ENCODE data around the gene SNX19. TPM values are rescaled to one million over a fixed set of nuclear protein-coding genes. Genes with fewer than 3 reads are reported as not detected.

The SNX19 gene
- total and polyA plus RNA-seq, 2 experiments from 2014 or later: 5.2 to 30.0 TPM

DNA sequence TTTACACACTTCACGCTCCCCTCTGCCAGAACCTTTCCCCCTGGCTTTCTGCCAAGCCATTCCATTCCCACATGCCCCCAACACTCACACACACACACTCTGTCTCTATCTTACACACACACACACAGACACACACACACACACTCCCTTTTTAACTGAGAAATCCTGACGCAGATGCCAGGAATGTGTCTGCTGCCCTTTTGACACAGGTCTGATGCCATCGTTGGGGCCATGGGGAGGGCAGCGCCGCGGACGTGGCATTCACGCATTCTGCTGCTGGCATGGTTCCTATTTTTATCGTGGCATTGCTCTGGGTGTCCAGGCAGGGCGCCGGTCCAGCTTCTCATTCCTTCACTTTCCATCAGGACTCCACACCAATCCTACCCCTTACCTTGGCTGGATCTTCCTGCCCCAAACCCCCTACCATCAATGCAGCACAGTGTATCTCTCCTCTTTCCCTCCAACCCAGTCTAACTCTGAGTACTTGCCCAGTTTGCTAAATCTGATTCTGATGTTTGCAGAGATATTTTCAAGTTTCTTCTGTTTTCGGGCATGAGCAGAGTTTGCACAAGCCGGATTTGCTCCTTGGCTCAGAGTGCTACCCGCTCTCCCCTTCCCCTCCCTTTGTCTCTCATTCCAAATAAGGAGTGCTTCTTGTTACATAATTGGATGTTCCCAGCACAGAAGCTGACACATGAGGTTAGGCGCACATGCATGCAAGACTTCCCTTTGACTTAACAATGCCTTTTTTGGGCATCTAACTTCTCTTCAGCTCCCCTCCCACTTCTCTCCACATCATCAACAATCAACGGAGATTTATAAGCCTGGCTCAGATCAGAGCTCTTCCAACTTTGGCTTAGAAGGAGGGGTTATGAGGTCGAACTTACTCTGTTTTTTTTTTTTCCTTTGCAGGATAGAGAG, 18.8 kb downstream of the SNX19 start:
- Mint-ChIP-seq H3K9me3 (no peaks in the 10 kb centered on the region), H3K27ac (peak overlapping the region; percentile 45), H3K4me1 (peaks cover 16% of the 10 kb centered on the region), H3K27me3 (ENCODE audit: insufficient read depth, low read depth, poor library complexity) (no peaks in the 10 kb centered on the region), H3K36me3 (ENCODE audit: low read depth) (peaks cover 44% of the 10 kb centered on the region), H3K4me3 (no peak overlapping the region)
- Histone ChIP-seq H3K4me3 (no peak overlapping the region), H3K4me2 (no peak overlapping the region), H3K27ac (ENCODE audit: low read depth) (no peak overlapping the region), H3F3A (replicated peaks; ENCODE audit: low read depth) (no peaks in the 10 kb centered on the region), H3K9me2 (ENCODE audit: insufficient read depth) (no peaks in the 10 kb centered on the region), H3K36me3 (ENCODE audit: insufficient read depth) (peaks cover 7% of the 10 kb centered on the region; the same call in 1 of the 2 replicates), H3K4me1 (ENCODE audit: insufficient read depth) (peaks cover 7% of the 10 kb centered on the region; the same call in 1 of the 2 replicates), H4K20me1 (replicated peaks; ENCODE audit: insufficient read depth) (0 out of 2 replicates have a peak, but pooled peaks cover 10% of the 10 kb centered on the region), H3K27me3 (ENCODE audit: insufficient read depth) (no peaks in the 10 kb centered on the region), H2AFZ (no peak overlapping the region), H3K79me2 (replicated peaks; ENCODE audit: insufficient read depth) (no peaks in the 10 kb centered on the region)
- no peak for DNase-seq (ENCODE audit: low spot score)
- TF ChIP-seq POLR2AphosphoS5 (IDR thresholded peaks at IDR 0.05; ENCODE audit: low read depth) (no peak), JUNB (IDR thresholded peaks at IDR 0.05; ENCODE audit: unreplicated experiment) (no peak), STAT1 (IDR thresholded peaks at IDR 0.05; ENCODE audit: unreplicated experiment) (no peak), ZNF331 (CRISPR knock-in tag; IDR thresholded peaks at IDR 0.05; ENCODE audit: low read depth) (no peak), NANOG (IDR thresholded peaks at IDR 0.05; ENCODE audit: borderline replicate concordance) (no peak), EZH2 (IDR thresholded peaks at IDR 0.05; ENCODE audit: low read depth, unreplicated experiment) (no peak), ETS1 (IDR thresholded peaks at IDR 0.05) (no peak), CTCF (conservative IDR thresholded peaks at IDR 0.05; ENCODE audit: low read depth in 2 of 2) (no peak), ZNF462 (CRISPR knock-in tag; IDR thresholded peaks at IDR 0.05) (no peak)
- no peak for ATAC-seq

All from GM23338 (cell line).